PFSK-1 (cell line): ENCODE measurements around the gene ELF3.

Experiments
- FOXP2 ChIP-seq: optimal IDR thresholded peaks from 2 replicates; pipeline ENCODE3; 2011; ENCODE audit warnings: borderline replicate concordance, control low read depth, inconsistent platforms; ENCODE audit not compliant: insufficient read depth; ENCODE audit errors: extremely low read length, extremely low read depth
- POLR2AphosphoS5 ChIP-seq: IDR thresholded peaks from 2 replicates; pipeline ENCODE4 v1.6.1; 2012; ENCODE audit warnings: low read depth, mild to moderate bottlenecking, control low read depth, low read length, moderate library complexity
- REST ChIP-seq, 2 experiments: IDR thresholded peaks; 2 replicates each; pipeline versions ENCODE4 v1.6.1 to v1.8.0; 2011 to 2012; ENCODE audit warnings: low read depth in 2 of 2, low read length in 2 of 2, control low read depth in 1 of 2, inconsistent platforms in 1 of 2, mild to moderate bottlenecking in 1 of 2, moderate library complexity in 1 of 2; ENCODE audit not compliant: insufficient read depth in 1 of 2
- SIN3A ChIP-seq: IDR thresholded peaks from 2 replicates; pipeline ENCODE4 v1.6.1; 2012; ENCODE audit warnings: mild to moderate bottlenecking, low read length, moderate library complexity, borderline replicate concordance; ENCODE audit not compliant: insufficient read depth
- TAF1 ChIP-seq: IDR thresholded peaks from 2 replicates; pipeline ENCODE4 v1.6.1; 2012; ENCODE audit warnings: low read length, control low read depth, borderline replicate concordance; ENCODE audit not compliant: insufficient read depth

ELF3 gene

GRCh38 chr1:202029727-202030126, 19.3 kb downstream of the ELF3 start:
- TF ChIP-seq TAF1 (no peak), REST (IDR thresholded peaks at IDR 0.05; ENCODE audit: insufficient read depth in 1 of 2, low read depth in 2 of 2, low read length in 2 of 2) (no peak), FOXP2 (no peak), POLR2AphosphoS5 (no peak), SIN3A (no peak)

GRCh38 chr1:202031796-202032195, 21.4 kb downstream of the ELF3 start:
- no peak for TF ChIP-seq REST (IDR thresholded peaks at IDR 0.05; ENCODE audit: insufficient read depth in 1 of 2, low read depth in 2 of 2, low read length in 2 of 2)
- no peak for TF ChIP-seq SIN3A
- no peak for TF ChIP-seq FOXP2
- no peak for TF ChIP-seq POLR2AphosphoS5
- TF ChIP-seq TAF1, result no peak

DNA sequence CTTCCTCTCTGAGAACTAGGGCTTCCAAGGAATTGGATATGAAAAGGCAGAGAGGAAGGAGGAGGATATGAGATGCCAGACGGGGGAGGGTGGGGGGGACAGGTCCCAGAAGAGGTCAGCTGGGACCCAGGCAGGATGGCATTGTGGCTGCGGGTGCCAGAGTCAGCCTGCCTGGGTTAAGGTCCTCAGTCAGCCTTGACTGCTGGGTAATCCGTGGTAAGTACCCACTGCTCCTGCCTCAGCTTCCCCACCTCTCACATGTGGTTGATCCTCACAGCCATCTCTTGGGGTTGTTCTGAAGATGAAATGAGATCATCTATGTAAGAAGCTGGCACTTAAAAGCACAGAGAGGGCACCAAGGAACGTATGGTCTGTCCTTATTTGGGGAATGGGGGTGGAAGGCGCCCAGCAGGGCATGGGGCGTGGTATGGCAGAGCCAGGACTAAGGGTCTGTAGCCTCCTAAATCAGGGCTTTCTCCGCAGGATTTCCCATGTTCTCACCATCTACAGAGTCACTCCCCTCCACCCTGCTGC, 23.8 kb downstream of the ELF3 start:
- TF ChIP-seq POLR2AphosphoS5 (no peak), FOXP2 (no peak), SIN3A (no peak), REST (IDR thresholded peaks at IDR 0.05; ENCODE audit: insufficient read depth in 1 of 2, low read depth in 2 of 2, low read length in 2 of 2) (no peak), TAF1 (no peak)

DNA sequence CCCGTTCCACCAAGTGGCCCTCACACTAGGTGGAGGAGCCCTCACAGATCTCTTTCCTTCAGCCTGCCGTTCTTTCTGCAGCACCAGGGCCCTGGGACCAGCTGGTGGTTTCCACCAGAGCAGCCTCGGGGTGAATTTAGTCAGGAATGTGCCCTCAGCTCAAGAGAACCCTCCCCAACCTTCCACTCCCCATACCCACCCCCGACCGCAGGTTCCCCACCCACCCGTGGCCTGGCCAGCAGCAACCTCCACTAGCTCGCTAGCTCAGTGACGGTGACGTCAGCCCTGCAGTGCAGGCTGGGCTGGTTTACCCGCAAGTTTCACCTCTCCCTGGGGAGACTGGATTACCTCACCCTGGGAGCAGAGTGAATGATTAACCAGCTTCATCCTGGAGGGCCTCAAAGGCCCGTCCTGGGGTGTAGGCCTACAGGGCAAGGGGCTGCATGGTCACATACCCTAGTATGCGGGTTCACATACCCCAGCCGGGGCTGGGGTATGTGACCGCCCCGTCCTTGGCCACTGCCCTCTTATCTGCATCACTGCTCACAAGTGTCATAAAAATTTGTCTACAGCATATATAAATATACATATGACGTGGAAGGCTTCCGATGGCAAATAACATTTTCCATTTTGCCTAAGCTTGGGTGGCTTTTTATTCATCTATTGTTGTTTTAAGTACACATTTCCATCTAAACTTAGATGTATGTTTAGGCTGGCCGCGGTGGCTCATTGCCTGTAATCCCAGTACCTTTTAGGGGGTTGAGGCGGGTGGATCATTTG, 24.5 kb downstream of the ELF3 start:
- TF ChIP-seq TAF1 (no peak), REST (IDR thresholded peaks at IDR 0.05; ENCODE audit: insufficient read depth in 1 of 2, low read depth in 2 of 2, low read length in 2 of 2) (no peak)
